GM18526 (cell line): ENCODE results near the gene CD300LF.

Source experiments
- POLR2A ChIP-seq: IDR thresholded peaks from 3 replicates; pipeline ENCODE4 v1.6.1; 2011; ENCODE audit not compliant: insufficient read length; ENCODE audit errors: extremely low read depth

CD300LF gene

GRCh38 chr17:74659889-74660288, 52.8 kb downstream of the CD300LF start:
- TF ChIP-seq POLR2A, result no peak

- TF ChIP-seq POLR2A, result no peak
These were observed 54.1 kb downstream of the CD300LF start for GRCh38 chr17:74658620-74659019.

GRCh38 chr17:74654742-74655141, 58.0 kb downstream of the CD300LF start:
- TF ChIP-seq POLR2A, result no peak

- no peak for TF ChIP-seq POLR2A
These were observed 60.7 kb downstream of the CD300LF start for GRCh38 chr17:74652020-74652419.

- no peak for TF ChIP-seq POLR2A
These were observed 62.8 kb downstream of the CD300LF start for GRCh38 chr17:74649909-74650308.

- TF ChIP-seq POLR2A, result no peak
These were observed 64.7 kb downstream of the CD300LF start for GRCh38 chr17:74647871-74648672.

GRCh38 chr17:74646231-74646630, 66.5 kb downstream of the CD300LF start:
- TF ChIP-seq POLR2A, result no peak

- no peak for TF ChIP-seq POLR2A
These were observed 67.7 kb downstream of the CD300LF start for GRCh38 chr17:74645010-74645409.

GRCh38 chr17:74644419-74644818, 68.3 kb downstream of the CD300LF start:
- no peak for TF ChIP-seq POLR2A
